ENCODE measurements around the gene DNAJB2.
"Not testable (repeated sequence)": the region's sequence is repeated elsewhere in the genome, so short reads cannot be mapped to it uniquely, and the experiment has no call there.

The DNAJB2 gene

GRCh38 chr2:219285894-219286425, 6.8 kb downstream of the DNAJB2 start:
- TF ChIP-seq CTCF (IDR thresholded peaks at IDR 0.05; ENCODE audit: low read depth, low read length) = no peak
- H3K4me3 ChIP-seq (ENCODE audit: low read depth, low read length) = no peak overlapping the region

DNA sequence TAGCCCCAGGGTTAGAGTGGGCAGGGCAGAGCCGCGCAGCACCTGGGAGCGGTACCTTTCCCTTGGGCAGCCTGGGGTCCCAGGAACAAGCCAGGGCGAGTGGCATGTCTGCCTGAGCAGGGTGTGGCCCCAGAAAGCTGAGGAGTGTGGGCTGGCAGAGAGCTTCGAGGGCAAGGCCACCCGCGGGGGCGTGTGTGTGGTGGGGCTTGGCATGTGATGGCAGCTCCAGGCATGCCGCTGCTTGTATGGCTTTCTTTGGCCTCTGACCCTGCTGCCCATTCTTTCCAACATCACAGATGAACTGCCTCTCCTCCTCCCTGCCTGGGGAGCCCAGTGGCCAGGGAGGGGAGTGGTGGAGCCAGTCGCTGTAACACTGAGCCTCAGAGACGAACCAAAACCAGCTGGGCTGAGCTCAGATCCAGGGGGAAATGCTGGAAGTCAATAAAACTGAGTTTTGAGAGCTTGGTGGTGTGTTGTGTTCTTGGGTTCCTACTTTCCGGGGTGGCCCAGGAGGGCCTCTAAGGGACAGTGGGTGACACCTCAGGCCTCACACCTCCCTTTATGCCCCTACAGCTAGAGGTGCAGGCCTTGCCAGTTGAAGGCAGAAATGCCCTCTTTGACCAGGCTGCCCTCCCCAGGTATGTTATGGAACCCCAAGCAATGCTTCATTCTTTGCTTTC, 7.4 kb downstream of the DNAJB2 start:
- TF ChIP-seq CTCF (IDR thresholded peaks at IDR 0.05; ENCODE audit: low read depth, low read length) = no peak
- no peak overlapping the region for H3K4me3 ChIP-seq (ENCODE audit: low read depth, low read length)

- H3K4me3 ChIP-seq (ENCODE audit: low read depth, low read length) = not testable (repeated sequence)
These were observed 7.9 kb downstream of the DNAJB2 start for GRCh38 chr2:219287116-219287440.

DNA sequence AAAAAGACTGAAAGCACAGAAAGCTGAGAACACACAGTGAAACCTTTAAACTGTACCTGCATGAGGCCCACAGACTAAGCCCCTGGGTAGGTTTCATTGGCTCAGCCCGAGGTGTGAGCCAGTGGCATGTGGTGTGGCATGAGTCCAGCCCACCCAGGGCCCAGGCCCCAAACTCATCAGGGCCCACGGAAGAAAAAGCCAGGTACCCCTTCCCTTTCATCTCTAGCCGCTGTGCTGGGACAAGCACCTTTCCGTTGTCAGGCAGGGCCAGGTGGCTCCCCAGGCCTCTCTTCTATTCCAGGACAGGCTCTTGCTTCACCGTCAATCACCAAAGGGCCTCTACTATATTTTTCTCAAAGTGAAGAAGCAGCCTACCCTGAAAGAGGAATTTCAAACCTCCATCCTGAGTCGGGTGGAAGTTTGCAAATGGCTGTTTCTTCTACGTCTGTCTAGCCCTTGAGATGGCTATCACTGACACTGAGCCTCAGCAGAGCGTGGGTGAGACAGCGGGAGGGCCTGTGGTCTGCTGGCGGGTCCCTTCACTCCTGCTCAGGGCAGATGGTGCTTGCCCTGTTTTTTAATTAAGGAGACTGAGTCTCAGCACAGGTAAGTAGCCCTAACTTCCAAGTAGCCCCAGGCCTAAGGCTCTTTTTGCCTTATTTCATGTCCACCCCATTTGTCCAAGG, 8.6 kb downstream of the DNAJB2 start:
- TF ChIP-seq CTCF (IDR thresholded peaks at IDR 0.05; ENCODE audit: low read depth, low read length) = no peak
- no peak overlapping the region for H3K4me3 ChIP-seq (ENCODE audit: low read depth, low read length)

- no peak for TF ChIP-seq CTCF (IDR thresholded peaks at IDR 0.05; ENCODE audit: low read depth, low read length)
These were observed 10.0 kb downstream of the DNAJB2 start for GRCh38 chr2:219289195-219289536.

DNA sequence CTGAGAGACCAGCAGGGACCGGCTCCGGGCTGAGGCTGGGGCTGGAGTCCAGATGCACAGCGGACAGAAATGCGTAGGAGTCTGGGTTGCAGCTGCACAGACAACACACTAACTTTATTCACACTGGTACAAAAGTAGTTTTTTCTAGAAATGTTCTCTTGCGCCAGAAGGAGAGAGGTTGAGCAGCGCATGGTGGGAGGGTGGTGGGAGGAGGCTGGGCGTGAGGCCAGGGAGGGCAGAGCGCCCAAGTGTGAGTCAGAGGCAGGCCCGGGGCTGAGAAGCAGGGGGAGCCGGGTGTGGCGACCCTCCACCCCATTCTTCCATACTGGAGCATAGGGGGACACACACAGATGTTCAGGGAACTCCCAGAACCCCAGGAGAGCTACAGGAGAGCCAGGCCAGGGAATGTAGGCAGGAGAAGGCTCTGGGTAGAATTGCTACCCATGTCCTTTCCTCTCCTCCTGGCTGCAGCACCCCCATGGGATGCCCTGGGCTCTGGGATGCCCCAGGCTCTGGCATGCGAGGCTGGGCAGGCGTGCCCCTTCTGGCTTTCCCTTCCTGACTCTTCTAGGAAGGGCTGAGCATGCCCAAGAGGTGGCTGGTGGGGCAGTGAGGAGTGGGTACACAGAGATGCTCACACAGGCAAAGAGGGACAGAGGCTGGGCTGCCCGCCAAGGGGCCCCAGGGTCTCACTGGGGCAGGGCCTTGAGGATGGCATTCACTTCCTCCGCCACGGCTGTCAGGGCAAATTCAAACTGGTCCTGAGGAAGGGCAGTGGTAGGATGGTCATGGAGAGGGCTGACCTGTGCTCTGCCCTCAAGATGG, 10.6 kb downstream of the DNAJB2 start:
- no peak for TF ChIP-seq CTCF (IDR thresholded peaks at IDR 0.05; ENCODE audit: low read depth, low read length)
- no peak overlapping the region for H3K4me3 ChIP-seq (ENCODE audit: low read depth, low read length)

More at GRCh38 chr2:219289195-219289536, 10.0 kb downstream of the DNAJB2 start:
- no peak overlapping the region for H3K4me3 ChIP-seq (ENCODE audit: low read depth, low read length)

DNA sequence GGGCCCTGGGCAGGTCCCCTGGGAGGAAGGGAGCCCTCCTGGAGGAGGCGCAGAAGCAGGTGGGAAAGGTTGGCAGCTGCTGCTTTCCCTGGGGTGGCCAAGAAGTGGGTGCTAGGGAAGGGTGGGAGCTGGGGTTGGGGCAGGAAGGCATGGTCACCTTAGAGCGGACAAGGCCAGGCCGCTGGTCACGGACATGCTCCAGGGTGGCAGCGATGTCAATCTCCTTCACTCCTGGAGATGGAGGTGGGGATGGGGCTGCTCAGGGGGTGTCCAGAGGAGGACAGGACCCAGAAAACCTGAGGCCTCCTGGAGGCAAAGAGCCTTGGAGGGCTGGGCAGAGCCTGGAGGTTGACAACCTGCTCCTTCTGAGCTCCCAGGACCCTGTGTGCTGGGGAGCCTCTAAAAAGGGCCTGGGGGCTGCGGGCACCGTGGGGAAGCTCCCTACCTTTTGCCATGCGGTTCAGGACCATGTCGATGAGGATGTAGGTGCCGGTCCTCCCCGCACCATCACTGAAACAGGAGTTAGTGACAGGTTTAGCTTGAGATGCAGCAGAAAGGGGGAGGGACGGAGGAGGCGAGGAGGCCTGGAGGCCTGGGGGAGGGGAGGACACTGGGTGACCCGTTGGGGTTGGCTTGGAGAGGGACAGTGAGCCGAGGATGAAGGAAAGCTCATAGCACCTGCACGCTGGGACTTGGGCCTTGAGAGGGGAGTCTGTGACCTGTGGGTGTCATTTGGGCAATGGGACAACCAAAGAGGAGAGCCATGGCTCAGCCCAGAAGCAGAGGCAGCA, 11.4 kb downstream of the DNAJB2 start:
- TF ChIP-seq CTCF (IDR thresholded peaks at IDR 0.05; ENCODE audit: low read depth, low read length) = no peak
- H3K4me3 ChIP-seq (ENCODE audit: low read depth, low read length) = no peak overlapping the region

All from WI38 (cell line).